Liver (tissue), 3 donors: ENCODE data around the gene DROSHA.
"Not testable (repeated sequence)": the region's sequence is repeated elsewhere in the genome, so short reads cannot be mapped to it uniquely, and the experiment has no call there.

Experiments used
- MAX ChIP-seq: IDR thresholded peaks from 2 replicates; pipeline ENCODE4 v1.6.1; 2016; ENCODE audit warnings: antibody characterized with exemption
- RAD21 ChIP-seq, 2 donors: IDR thresholded peaks; 2 replicates each; pipeline ENCODE4 v1.6.1; 2016; ENCODE audit warnings: antibody characterized with exemption in 2 of 2, mild to moderate bottlenecking in 2 of 2
- TAF1 ChIP-seq: conservative IDR thresholded peaks from 2 replicates; pipeline ENCODE4 v1.6.1; 2016; ENCODE audit warnings: antibody characterized with exemption, mild to moderate bottlenecking
- TF ChIP-seq, protein P1 (sequence below): fragments of 150-350 bp; IDR thresholded peaks from 2 replicates; pipeline ENCODE4 v1.5.1; 2017; ENCODE audit warnings: improper control_type of control experiment, low read depth, low read length; ENCODE audit not compliant: missing input control
- donor health status: healthy.
- donor health status: healthy.

DNA sequence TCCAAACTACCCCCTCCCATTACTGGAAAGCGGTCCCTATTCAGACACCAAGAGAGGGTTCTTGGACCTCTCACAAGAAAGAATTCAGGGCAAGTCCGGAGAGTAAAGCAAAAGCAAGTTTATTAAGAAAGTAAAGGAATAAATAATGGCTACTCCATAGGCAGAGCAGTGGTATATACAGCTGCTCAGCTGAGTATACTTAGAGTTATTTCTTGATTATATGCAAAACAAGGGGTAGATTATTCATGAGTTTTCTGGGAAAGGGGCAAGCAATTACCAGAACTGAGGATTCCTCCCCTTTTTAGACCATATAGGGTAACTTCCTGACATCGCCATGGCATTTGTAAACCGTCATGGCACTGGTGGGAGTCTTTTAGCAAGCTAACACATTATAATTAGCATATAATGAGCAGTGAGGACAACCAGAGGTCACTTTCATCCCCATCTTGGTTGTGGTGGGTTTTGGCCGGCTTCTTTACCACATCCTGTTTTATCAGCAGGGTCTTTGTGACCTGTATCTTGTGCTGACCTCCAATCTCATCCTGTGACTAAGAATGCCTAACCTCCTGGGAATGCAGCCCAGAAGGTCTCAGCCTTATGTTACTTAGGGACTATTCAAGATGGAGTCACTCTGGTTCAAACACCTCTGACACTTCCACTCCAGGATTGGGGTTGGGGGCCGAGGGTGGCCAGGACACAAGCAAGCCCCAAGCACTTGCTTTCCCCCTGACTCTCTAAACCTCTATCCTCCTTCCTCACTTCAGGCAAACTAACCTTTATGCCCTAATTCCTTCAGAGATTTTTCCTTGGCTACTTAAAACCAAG is 170.0 kb downstream of the DROSHA start:
- not testable (repeated sequence) for TF ChIP-seq TAF1; MAX; RAD21 (IDR thresholded peaks at IDR 0.05)
- TF ChIP-seq, protein P1, sequence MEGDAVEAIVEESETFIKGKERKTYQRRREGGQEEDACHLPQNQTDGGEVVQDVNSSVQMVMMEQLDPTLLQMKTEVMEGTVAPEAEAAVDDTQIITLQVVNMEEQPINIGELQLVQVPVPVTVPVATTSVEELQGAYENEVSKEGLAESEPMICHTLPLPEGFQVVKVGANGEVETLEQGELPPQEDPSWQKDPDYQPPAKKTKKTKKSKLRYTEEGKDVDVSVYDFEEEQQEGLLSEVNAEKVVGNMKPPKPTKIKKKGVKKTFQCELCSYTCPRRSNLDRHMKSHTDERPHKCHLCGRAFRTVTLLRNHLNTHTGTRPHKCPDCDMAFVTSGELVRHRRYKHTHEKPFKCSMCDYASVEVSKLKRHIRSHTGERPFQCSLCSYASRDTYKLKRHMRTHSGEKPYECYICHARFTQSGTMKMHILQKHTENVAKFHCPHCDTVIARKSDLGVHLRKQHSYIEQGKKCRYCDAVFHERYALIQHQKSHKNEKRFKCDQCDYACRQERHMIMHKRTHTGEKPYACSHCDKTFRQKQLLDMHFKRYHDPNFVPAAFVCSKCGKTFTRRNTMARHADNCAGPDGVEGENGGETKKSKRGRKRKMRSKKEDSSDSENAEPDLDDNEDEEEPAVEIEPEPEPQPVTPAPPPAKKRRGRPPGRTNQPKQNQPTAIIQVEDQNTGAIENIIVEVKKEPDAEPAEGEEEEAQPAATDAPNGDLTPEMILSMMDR = not testable (repeated sequence)
